Activated naive CD8-positive, alpha-beta T cell treated with anti-CD3 and anti-CD28 coated beads, Interleukin-2, amount 10 ng/mL, durations not matched to agents 7 days and 5 days (primary cell): Measurements from ENCODE around the gene ZBTB7B. TPM values are rescaled to one million over a fixed set of nuclear protein-coding genes. Genes with fewer than 3 reads are reported as not detected.
"Not testable (repeated sequence)": the region's sequence is repeated elsewhere in the genome, so short reads cannot be mapped to it uniquely, and the experiment has no call there.

Experiments
- ATAC-seq: fragments of 150-1000 bp; cut with Tn5 transposase; one replicate; pipeline ENCODE4 v1.10.0; 2021; ENCODE audit warnings: low read depth, moderate library complexity
- POLR2A ChIA-PET: fragments of 350-600 bp; sonication (Branson Sonifier 250); formaldehyde crosslinking; loops from one replicate; lab custom pipeline; 2021; ENCODE audit warnings: antibody characterized with exemption; lab: Charles Lee
- DNase-seq: peaks from one replicate; pipeline ENCODE4 v3.0.0; 2021
- H3K27ac Mint-ChIP-seq: one replicate; pipeline ENCODE4 v1.8.0; 2022; ENCODE audit warnings: mild to moderate bottlenecking, mixed read lengths
- H3K27me3 Mint-ChIP-seq: one replicate; pipeline ENCODE4 v1.8.0; 2022; ENCODE audit warnings: mild to moderate bottlenecking, moderate library complexity, mixed read lengths
- H3K36me3 Mint-ChIP-seq: one replicate; pipeline ENCODE4 v1.8.0; 2021; ENCODE audit warnings: mild to moderate bottlenecking, mixed read lengths
- H3K4me1 Mint-ChIP-seq: one replicate; pipeline ENCODE4 v1.8.0; 2021; ENCODE audit warnings: mixed read lengths
- H3K4me3 Mint-ChIP-seq: one replicate; pipeline ENCODE4 v1.8.0; 2022; ENCODE audit warnings: mild to moderate bottlenecking, moderate library complexity, mixed read lengths
- H3K9me3 Mint-ChIP-seq: one replicate; pipeline ENCODE4 v1.8.0; 2021; ENCODE audit warnings: mixed read lengths
- total RNA-seq, 2 experiments: library from RNA; stranded (reverse); gene quantifications; one replicate each; pipeline ENCODE4 v1.2.3, GENCODE V29; 2021

The ZBTB7B gene
- total RNA-seq, 2 experiments from 2014 or later = 41.4 to 48.4 TPM

GRCh38 chr1:154983776-154984466 lies 18.7 kb upstream of the ZBTB7B start:
- no peak overlapping the region for H3K27ac Mint-ChIP-seq

GRCh38 chr1:154986736-154987135 lies 15.9 kb upstream of the ZBTB7B start:
- not testable (repeated sequence) for H3K27me3 Mint-ChIP-seq, DNase-seq
- POLR2A ChIA-PET = interaction anchor here (0.7 to 1.3 kb wide), 2 partner anchors 15 to 16 kb away, joined by 3 to 4 read pairs; partner anchors contain the start of gene SHC1

More at GRCh38 chr1:154983776-154984466, 18.7 kb upstream of the ZBTB7B start:
- DNase-seq = no peak
- H3K4me3 Mint-ChIP-seq = no peak overlapping the region
- H3K4me1 Mint-ChIP-seq = peaks cover 13% of the 10 kb centered on the region
- H3K36me3 Mint-ChIP-seq = peaks cover 13% of the 10 kb centered on the region
- no peaks in the 10 kb centered on the region for H3K9me3 Mint-ChIP-seq
- POLR2A ChIA-PET = interaction anchor here (0.7 to 5.2 kb wide), 17 partner anchors 10 to 426 kb away, joined by 3 to 36 read pairs (median 7); partner anchors contain the start of genes ADAM15, CKS1B, LENEP and PBXIP1
- H3K27me3 Mint-ChIP-seq = no peaks in the 10 kb centered on the region
- no peak for ATAC-seq

GRCh38 chr1:154987326-154987725 lies 15.3 kb upstream of the ZBTB7B start:
- Mint-ChIP-seq H3K36me3 (peaks cover 6% of the 10 kb centered on the region), H3K27me3 (no peaks in the 10 kb centered on the region), H3K27ac (no peak overlapping the region), H3K4me1 (peaks cover 12% of the 10 kb centered on the region), H3K9me3 (no peaks in the 10 kb centered on the region), H3K4me3 (no peak overlapping the region)
- DNase-seq (no peak), ATAC-seq (no peak)
- POLR2A ChIA-PET = interaction anchor here (0.7 to 1.0 kb wide), 2 partner anchors 17 to 74 kb away, joined by 3 read pairs; partner anchors contain the start of gene SHC1

More at GRCh38 chr1:154986736-154987135, 15.9 kb upstream of the ZBTB7B start:
- not testable (repeated sequence) for H3K27ac Mint-ChIP-seq, H3K36me3 Mint-ChIP-seq, H3K4me3 Mint-ChIP-seq, ATAC-seq, H3K9me3 Mint-ChIP-seq
- peaks cover 12% of the 10 kb centered on the region for H3K4me1 Mint-ChIP-seq

- ATAC-seq (no peak), DNase-seq (no peak)
- Mint-ChIP-seq H3K4me3 (no peak overlapping the region), H3K9me3 (no peaks in the 10 kb centered on the region), H3K36me3 (peaks cover 6% of the 10 kb centered on the region), H3K27me3 (no peaks in the 10 kb centered on the region), H3K4me1 (peaks cover 12% of the 10 kb centered on the region), H3K27ac (no peak overlapping the region)
- POLR2A ChIA-PET = interaction anchor here (1.0 to 1.4 kb wide), 2 partner anchors 15 to 73 kb away, joined by 3 read pairs; no protein-coding TSS in a partner anchor
These were observed 14.3 kb upstream of the ZBTB7B start for GRCh38 chr1:154988058-154988954.

- Mint-ChIP-seq H3K36me3 (peaks cover 6% of the 10 kb centered on the region), H3K9me3 (no peaks in the 10 kb centered on the region), H3K4me3 (no peak overlapping the region), H3K27ac (peak overlapping the region; percentile 47), H3K27me3 (no peaks in the 10 kb centered on the region), H3K4me1 (peaks cover 9% of the 10 kb centered on the region)
- ATAC-seq (no peak), DNase-seq (no peak)
- POLR2A ChIA-PET = interaction anchor here (1.4 kb wide), 1 partner anchor 16 kb away, joined by 3 read pairs; no protein-coding TSS in a partner anchor
These were observed 13.3 kb upstream of the ZBTB7B start for GRCh38 chr1:154989195-154989860.

- Mint-ChIP-seq H3K27ac (no peak overlapping the region), H3K4me1 (peaks cover 14% of the 10 kb centered on the region), H3K9me3 (no peaks in the 10 kb centered on the region), H3K4me3 (no peak overlapping the region), H3K36me3 (peaks cover 6% of the 10 kb centered on the region), H3K27me3 (no peaks in the 10 kb centered on the region)
- no peak for ATAC-seq
- POLR2A ChIA-PET = no interaction called here
- DNase-seq = no peak
These were observed 12.3 kb upstream of the ZBTB7B start for GRCh38 chr1:154990276-154990675.

GRCh38 chr1:154992721-154993571 lies 9.7 kb upstream of the ZBTB7B start:
- POLR2A ChIA-PET = interaction anchor here (0.6 to 5.2 kb wide), 4 partner anchors 10 to 40 kb away, joined by 3 to 36 read pairs (median 3); partner anchors contain the start of gene FLAD1
- no peak for ATAC-seq

GRCh38 chr1:154993572-154994268 lies 8.9 kb upstream of the ZBTB7B start, which contains the start of gene LENEP:
TSS of gene LENEP (plus strand) at chr1:154993586. CDS start at chr1:154993608, 22 bp downstream.
- no peaks in the 10 kb centered on the region for H3K9me3 Mint-ChIP-seq
- H3K27ac Mint-ChIP-seq = peak within 1 kb of the TSS; percentile 19
- DNase-seq = no peak

More at GRCh38 chr1:154992721-154993571, 9.7 kb upstream of the ZBTB7B start:
- H3K4me3 Mint-ChIP-seq = no peak overlapping the region
- peak overlapping the region; percentile 19 for H3K27ac Mint-ChIP-seq
- H3K4me1 Mint-ChIP-seq = peaks cover 25% of the 10 kb centered on the region
- no peaks in the 10 kb centered on the region for H3K9me3 Mint-ChIP-seq
- DNase-seq = no peak
- H3K27me3 Mint-ChIP-seq = no peaks in the 10 kb centered on the region
- peaks cover 6% of the 10 kb centered on the region for H3K36me3 Mint-ChIP-seq

GRCh38 chr1:154994269-154994587 lies 8.4 kb upstream of the ZBTB7B start:
- ATAC-seq (no peak), DNase-seq (no peak)
- peaks cover 2% of the 10 kb centered on the region for H3K36me3 Mint-ChIP-seq
- no peaks in the 10 kb centered on the region for H3K27me3 Mint-ChIP-seq
- H3K9me3 Mint-ChIP-seq = no peaks in the 10 kb centered on the region
- peaks cover 28% of the 10 kb centered on the region for H3K4me1 Mint-ChIP-seq
- H3K27ac Mint-ChIP-seq = peak overlapping the region; percentile 12
- POLR2A ChIA-PET = interaction anchor here (0.7 to 5.2 kb wide), 9 partner anchors 11 to 40 kb away, joined by 3 to 36 read pairs (median 4); partner anchors contain the start of genes FLAD1 and PYGO2
- H3K4me3 Mint-ChIP-seq = no peak overlapping the region

More at GRCh38 chr1:154993572-154994268, 8.9 kb upstream of the ZBTB7B start, which contains the start of gene LENEP:
- peaks cover 4% of the 10 kb centered on the region for H3K36me3 Mint-ChIP-seq
- no peak within 1 kb of the TSS for H3K4me3 Mint-ChIP-seq
- ATAC-seq = no peak
- no peaks in the 10 kb centered on the region for H3K27me3 Mint-ChIP-seq
- peaks cover 28% of the 10 kb centered on the region for H3K4me1 Mint-ChIP-seq
- POLR2A ChIA-PET = interaction anchor here (0.7 to 5.2 kb wide), 10 partner anchors 11 to 40 kb away, joined by 3 to 36 read pairs (median 4); partner anchors contain the start of genes FLAD1 and PYGO2

- POLR2A ChIA-PET = interaction anchor here (0.7 to 5.2 kb wide), 10 partner anchors 12 to 57 kb away, joined by 3 to 36 read pairs (median 4); partner anchors contain the start of genes ADAM15, FLAD1 and PYGO2
- no peak for DNase-seq
- Mint-ChIP-seq H3K4me3 (no peak overlapping the region), H3K4me1 (peaks cover 29% of the 10 kb centered on the region), H3K36me3 (peaks cover 2% of the 10 kb centered on the region), H3K27ac (no peak overlapping the region), H3K9me3 (no peaks in the 10 kb centered on the region), H3K27me3 (no peaks in the 10 kb centered on the region)
- ATAC-seq = no peak
These were observed 8.0 kb upstream of the ZBTB7B start for GRCh38 chr1:154994591-154994990.

GRCh38 chr1:154995301-154995983 lies 7.2 kb upstream of the ZBTB7B start:
- H3K4me3 Mint-ChIP-seq, ATAC-seq, H3K27me3 Mint-ChIP-seq, H3K9me3 Mint-ChIP-seq, H3K27ac Mint-ChIP-seq, DNase-seq, H3K36me3 Mint-ChIP-seq: not testable (repeated sequence)
- POLR2A ChIA-PET = interaction anchor here (0.7 to 5.2 kb wide), 6 partner anchors 12 to 75 kb away, joined by 3 to 36 read pairs (median 6); partner anchors contain the start of genes ADAM15 and FLAD1
- H3K4me1 Mint-ChIP-seq = peaks cover 35% of the 10 kb centered on the region
